GM10266 (cell line): ENCODE measurements around the gene NTRK2.

Experiments
- DNase-seq: peaks from one replicate; pipeline ENCODE4 v3.0.0; 2012; ENCODE audit errors: extremely low spot score
- CTCF ChIP-seq: IDR thresholded peaks from 2 replicates; pipeline ENCODE4 v1.5.1; 2012; ENCODE audit warnings: mild to moderate bottlenecking, low read depth; ENCODE audit not compliant: control insufficient read depth, insufficient read depth; ENCODE audit errors: missing control alignments

NTRK2 gene

GRCh38 chr9:84652496-84653120, 16.9 kb upstream of the NTRK2 start:
- peak; percentile 1 for TF ChIP-seq CTCF

GRCh38 chr9:84655447-84655846, 14.1 kb upstream of the NTRK2 start:
- no peak for TF ChIP-seq CTCF
- no peak for DNase-seq

More at GRCh38 chr9:84652496-84653120, 16.9 kb upstream of the NTRK2 start:
- no peak for DNase-seq

GRCh38 chr9:84659313-84659712, 10.2 kb upstream of the NTRK2 start:
- TF ChIP-seq CTCF = no peak
- DNase-seq = no peak

- no peak for DNase-seq
- TF ChIP-seq CTCF = no peak
Observed at GRCh38 chr9:84659773-84660172, 9.8 kb upstream of the NTRK2 start.

- DNase-seq = peak; percentile 55
- peak; percentile 40 for TF ChIP-seq CTCF
Observed at GRCh38 chr9:84667571-84668195, 1.8 kb upstream of the NTRK2 start.

GRCh38 chr9:84668196-84669012, 1.1 kb upstream of the NTRK2 start:
- peak; percentile 59 for TF ChIP-seq CTCF
- DNase-seq = peak; percentile 58

GRCh38 chr9:84669013-84669287, 579 bp upstream of the NTRK2 start:
- DNase-seq = peak; percentile 38
- no peak for TF ChIP-seq CTCF
